ENCODE measurements around the gene FAM110D. TPM values are rescaled to one million over a fixed set of nuclear protein-coding genes. Genes with fewer than 3 reads are reported as not detected.

FAM110D gene
- total RNA-seq, 1 donor from 2014 or later: 0.58 TPM

GRCh38 chr1:26190373-26190987, 31.6 kb downstream of the FAM110D start, which contains the start of gene CATSPER4:
CATSPER4 (plus strand) TSS chr1:26190602; CDS start chr1:26190628, 26 bp downstream.
- no peaks in the 10 kb centered on the region for H3K27me3 Mint-ChIP-seq (ENCODE audit: low read depth)
- no peak within 1 kb of the TSS for H3K4me3 Mint-ChIP-seq
- DNase-seq (ENCODE audit: low spot score in 2 of 2, unreplicated experiment in 2 of 2): no peak
- TF ChIP-seq CTCF (IDR thresholded peaks at IDR 0.05; ENCODE audit: unreplicated experiment): no peak
- H3K4me1 Mint-ChIP-seq: peaks cover 13% of the 10 kb centered on the region
- H3K9me3 Mint-ChIP-seq: no peaks in the 10 kb centered on the region
- H3K36me3 Mint-ChIP-seq: peaks cover 10% of the 10 kb centered on the region
- H3K27ac Mint-ChIP-seq: peak within 1 kb of the TSS; percentile 62

GRCh38 chr1:26191739-26192138, 32.9 kb downstream of the FAM110D start:
- TF ChIP-seq CTCF (IDR thresholded peaks at IDR 0.05; ENCODE audit: unreplicated experiment): no peak
- H3K36me3 Mint-ChIP-seq: peaks cover 4% of the 10 kb centered on the region
- no peaks in the 10 kb centered on the region for H3K9me3 Mint-ChIP-seq
- peaks cover 13% of the 10 kb centered on the region for H3K4me1 Mint-ChIP-seq
- no peak for DNase-seq (ENCODE audit: low spot score in 2 of 2, unreplicated experiment in 2 of 2)
- peak overlapping the region; percentile 8 for H3K27ac Mint-ChIP-seq
- H3K27me3 Mint-ChIP-seq (ENCODE audit: low read depth): no peaks in the 10 kb centered on the region
- no peak overlapping the region for H3K4me3 Mint-ChIP-seq

- H3K36me3 Mint-ChIP-seq: no peaks in the 10 kb centered on the region
- no peaks in the 10 kb centered on the region for H3K9me3 Mint-ChIP-seq
- H3K4me3 Mint-ChIP-seq: no peak overlapping the region
- no peak overlapping the region for H3K27ac Mint-ChIP-seq
- no peaks in the 10 kb centered on the region for H3K27me3 Mint-ChIP-seq (ENCODE audit: low read depth)
- DNase-seq (ENCODE audit: low spot score in 2 of 2, unreplicated experiment in 2 of 2): no peak
- H3K4me1 Mint-ChIP-seq: peaks cover 13% of the 10 kb centered on the region
- TF ChIP-seq CTCF (IDR thresholded peaks at IDR 0.05; ENCODE audit: unreplicated experiment): no peak
Observed at GRCh38 chr1:26195805-26196204, 36.9 kb downstream of the FAM110D start.

- no peak overlapping the region for H3K4me3 Mint-ChIP-seq
- no peak overlapping the region for H3K27ac Mint-ChIP-seq
- no peaks in the 10 kb centered on the region for H3K36me3 Mint-ChIP-seq
- no peak for DNase-seq (ENCODE audit: low spot score in 2 of 2, unreplicated experiment in 2 of 2)
- no peak for TF ChIP-seq CTCF (IDR thresholded peaks at IDR 0.05; ENCODE audit: unreplicated experiment)
- no peaks in the 10 kb centered on the region for H3K9me3 Mint-ChIP-seq
- no peaks in the 10 kb centered on the region for H3K27me3 Mint-ChIP-seq (ENCODE audit: low read depth)
- peaks cover 25% of the 10 kb centered on the region for H3K4me1 Mint-ChIP-seq
Observed at GRCh38 chr1:26197301-26197700, 38.4 kb downstream of the FAM110D start.

- no peak for DNase-seq (ENCODE audit: low spot score in 2 of 2, unreplicated experiment in 2 of 2)
- Mint-ChIP-seq H3K9me3 (no peaks in the 10 kb centered on the region), H3K36me3 (no peaks in the 10 kb centered on the region), H3K4me3 (no peak overlapping the region), H3K27ac (no peak overlapping the region), H3K27me3 (ENCODE audit: low read depth) (peaks cover 4% of the 10 kb centered on the region), H3K4me1 (peaks cover 26% of the 10 kb centered on the region)
- no peak for TF ChIP-seq CTCF (IDR thresholded peaks at IDR 0.05; ENCODE audit: unreplicated experiment)
Observed at GRCh38 chr1:26197813-26198212, 38.9 kb downstream of the FAM110D start.
